Measurements from ENCODE around the gene SEPSECS.

SEPSECS gene

GRCh38 chr4:25080571-25080970 lies 79.7 kb downstream of the SEPSECS start:
- no peak for DNase-seq

DNA sequence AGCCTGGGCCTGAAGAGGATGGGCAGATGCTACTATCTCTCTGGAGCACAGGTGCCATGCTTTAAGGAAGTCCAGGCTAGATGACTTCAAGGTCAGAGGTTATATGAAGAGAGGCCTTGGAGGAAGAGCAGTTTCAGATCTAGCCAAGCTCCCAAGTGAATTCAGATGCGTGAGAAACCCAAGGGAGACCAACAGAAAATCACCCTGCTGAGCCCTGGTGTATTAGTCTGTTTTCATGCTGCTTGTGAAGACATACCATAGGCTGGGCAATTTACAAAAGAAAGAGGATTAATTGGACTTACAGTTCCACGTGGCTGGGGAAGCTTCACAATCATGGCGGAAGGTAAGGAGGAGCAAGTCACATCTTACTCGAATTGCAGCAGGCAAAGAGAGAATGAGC lies 81.7 kb downstream of the SEPSECS start:
- no peak for DNase-seq

- DNase-seq: no peak
These were observed 83.4 kb downstream of the SEPSECS start for GRCh38 chr4:25076625-25077398.

GRCh38 chr4:25075851-25076250 lies 84.4 kb downstream of the SEPSECS start:
- DNase-seq: no peak

DNA sequence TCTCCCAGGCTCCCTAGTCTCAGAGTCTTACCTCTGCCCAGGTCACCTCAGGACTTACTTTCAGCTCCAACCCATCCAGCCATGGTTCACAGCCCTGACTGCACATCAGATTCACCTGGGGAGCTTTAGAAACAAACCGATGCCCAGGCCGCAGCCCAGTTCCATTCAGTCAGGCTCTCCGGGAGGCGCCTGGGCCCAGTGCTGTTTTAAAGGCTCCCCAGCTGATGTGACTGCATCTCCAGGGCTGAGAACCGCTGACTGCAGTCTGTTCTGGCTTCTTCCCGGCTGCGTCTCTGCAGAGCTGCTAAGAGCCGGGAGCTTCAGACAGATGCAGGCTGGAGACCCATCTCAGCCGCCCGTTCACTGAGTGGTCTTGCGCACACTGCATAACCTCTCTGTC lies 85.1 kb downstream of the SEPSECS start:
- no peak for DNase-seq

DNA sequence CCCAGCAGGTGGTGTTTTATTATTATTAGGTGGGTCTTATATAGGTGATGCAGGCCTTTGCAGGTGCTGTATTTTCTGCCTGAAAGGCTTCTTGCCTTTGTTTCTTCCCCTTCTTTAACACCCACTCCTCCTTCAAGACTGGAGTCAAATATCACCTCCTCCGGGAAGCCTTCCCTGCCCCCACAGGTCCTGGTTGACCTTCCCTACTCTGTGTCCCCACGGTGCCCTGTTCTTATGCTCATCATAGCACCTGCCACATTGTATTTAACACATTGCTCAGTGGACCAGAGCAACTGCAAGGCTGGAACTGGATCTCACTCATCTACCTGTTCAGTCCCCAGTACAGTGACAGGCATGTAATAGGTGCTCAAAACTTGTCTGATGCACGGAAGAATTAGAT lies 89.7 kb downstream of the SEPSECS start:
- no peak for DNase-seq

Measured in C1 segment of cervical spinal cord (tissue), 14 donors.